GM15510 (cell line): ENCODE results near the gene MIEF1.

ENCODE experiments used
- POLR2A ChIP-seq: IDR thresholded peaks from 3 replicates; pipeline ENCODE4 v1.6.1; 2011; ENCODE audit warnings: borderline replicate concordance; ENCODE audit not compliant: insufficient read length; ENCODE audit errors: extremely low read depth

Gene MIEF1

DNA sequence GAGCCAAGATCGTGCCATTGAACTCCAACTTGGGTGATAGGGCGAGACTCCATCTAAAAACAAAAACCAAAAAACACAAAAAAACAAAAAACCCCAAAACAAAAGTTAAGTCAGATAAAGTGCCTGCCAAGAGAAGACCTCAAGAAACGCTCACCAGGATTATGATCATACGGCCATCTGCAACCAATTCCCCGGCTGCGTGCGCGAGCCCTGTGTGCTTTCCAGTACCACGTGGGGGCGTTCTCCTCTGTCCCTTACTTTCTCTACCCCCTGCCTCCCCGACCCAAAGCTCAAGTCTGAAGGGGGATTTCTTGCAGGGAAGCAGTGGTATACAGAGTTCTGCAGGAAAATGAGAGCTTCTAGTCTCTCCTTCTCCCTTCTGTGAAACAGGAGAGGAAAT lies 41.0 kb downstream of the MIEF1 start:
- TF ChIP-seq POLR2A: no peak

DNA sequence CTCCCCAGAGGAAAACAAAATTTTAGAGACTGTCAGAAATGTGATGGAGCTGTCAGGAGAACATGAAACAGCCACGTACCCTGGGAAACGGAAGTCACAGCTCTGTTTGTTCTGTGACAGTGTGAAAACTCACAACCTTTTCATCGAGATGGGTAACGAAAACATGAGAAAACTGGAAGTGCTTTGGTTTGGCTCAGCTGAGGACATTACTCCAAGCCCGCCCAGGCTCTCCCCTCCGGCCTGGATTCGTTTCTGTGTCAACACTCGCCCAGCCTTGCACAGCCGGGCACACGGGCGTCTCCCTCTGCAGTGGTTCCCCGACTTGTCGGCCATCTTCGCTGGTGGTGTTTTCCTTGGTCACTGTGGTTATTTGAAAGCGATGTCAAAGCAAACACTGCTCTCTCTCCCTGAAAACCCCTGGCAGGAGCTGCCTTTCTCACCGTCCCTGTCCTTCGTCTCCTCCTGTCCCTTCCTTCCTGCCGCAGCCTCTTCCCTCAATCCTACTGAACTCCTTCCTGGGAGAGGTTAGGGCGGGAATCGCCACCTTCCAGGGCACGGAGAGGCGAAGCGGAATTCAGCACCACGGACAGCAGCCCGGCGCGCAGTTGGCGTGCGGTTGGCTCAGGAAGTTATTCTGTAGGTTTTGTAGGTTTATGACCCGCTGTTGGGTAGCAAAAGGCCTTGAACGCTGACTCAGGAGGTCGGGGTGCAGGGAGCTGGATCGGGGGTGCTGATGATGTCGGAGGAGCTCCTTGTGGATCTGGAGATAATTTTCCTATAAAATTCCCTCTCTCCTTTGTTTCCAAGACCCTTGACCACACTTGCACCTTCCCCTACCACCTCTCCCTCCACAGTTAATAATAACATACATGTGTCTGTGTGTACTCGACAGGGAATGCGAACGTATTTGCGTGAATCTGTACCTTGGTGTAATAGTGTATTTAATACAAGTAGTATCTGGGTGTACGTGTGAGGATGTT lies 43.6 kb downstream of the MIEF1 start:
- no peak for TF ChIP-seq POLR2A

DNA sequence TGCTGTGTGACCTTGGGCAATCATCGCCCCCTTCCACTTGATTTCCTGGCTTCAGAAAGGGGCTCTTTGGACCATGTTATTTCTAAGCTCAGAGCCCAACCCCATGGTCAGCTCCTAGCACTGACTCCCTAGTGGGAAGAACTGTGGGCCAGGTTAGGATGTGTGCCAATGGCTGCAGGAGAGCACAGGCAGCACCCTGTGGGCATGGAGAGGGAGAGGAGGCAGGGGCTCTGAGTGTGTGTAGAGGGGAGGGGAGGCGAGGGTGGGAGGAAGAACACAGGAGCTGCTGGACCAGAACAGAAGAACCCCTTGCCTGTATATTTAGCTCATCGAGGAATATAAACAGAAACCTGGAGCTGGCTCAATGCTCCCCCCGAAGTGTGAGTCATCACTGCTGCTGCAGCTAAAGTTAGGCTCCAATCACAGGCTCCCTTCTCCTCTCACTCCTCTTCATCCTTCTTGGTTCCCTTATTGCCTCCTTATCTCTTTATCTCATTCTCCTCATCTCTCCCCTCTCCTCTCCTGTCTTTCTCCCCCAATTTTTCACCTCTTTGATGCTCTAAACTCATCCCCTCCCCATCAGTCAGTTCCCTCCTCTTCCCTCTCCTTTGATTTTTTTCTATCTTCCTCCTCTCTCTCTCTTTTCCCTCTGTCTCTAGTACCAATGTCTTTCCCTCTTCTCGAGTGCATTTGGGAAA lies 44.9 kb downstream of the MIEF1 start:
- no peak for TF ChIP-seq POLR2A

DNA sequence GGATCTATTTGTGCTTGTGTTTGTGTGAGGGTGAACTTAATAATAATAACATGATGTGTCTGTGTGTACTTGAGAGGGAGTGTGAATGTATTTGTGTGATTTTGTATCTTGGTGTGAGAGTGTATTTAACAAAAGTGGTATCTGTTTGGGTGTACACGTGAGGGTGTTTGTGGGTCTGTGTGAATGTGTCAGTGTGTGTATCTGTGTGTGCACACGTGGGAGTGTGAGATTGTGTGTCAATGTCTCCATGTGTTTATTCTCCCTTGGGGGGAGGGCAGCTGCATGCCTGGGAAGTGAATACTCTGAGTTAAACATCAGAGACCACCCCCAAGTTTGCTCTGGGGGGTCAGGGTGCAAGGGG lies 45.5 kb downstream of the MIEF1 start:
- no peak for TF ChIP-seq POLR2A

DNA sequence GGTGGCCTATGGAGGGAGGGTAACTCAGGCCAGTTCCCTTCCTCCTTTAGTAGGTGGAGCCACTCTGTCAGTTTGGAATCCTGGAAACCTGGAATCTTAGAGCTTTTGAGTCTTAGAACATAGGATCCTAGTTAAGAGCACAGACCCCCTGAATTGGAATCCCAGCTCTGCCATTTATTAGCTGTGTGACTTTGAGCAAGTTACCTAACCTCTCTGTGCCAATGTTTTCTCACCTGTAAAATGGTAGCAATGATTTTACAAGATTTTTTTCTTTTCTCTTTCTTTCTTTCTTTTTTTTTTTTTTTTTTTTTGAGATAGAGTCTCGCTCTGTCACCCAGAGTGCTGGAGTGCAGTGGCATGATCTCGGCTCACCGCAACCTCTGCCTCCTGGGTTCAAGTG lies 51.3 kb downstream of the MIEF1 start:
- TF ChIP-seq POLR2A: no peak

DNA sequence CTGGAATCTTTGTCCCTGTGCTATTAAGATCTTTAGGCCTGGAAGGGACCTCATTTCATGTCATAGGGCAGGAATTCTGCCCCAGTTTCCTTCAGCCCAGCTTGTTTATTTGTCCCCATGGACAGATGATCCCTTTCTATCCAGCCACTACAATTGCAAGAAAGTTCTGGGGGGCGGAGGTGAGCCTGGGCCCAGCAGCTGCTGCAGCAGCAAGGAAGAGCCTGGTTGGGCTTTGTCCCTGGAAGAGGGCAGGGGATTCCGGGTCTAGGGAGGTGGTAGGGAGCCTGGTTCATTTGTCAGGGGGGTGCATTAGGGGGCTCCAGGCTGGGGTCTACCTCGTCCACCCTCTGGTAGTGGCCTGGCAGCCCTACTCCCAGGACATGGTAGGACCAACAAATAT lies 52.1 kb downstream of the MIEF1 start:
- no peak for TF ChIP-seq POLR2A

DNA sequence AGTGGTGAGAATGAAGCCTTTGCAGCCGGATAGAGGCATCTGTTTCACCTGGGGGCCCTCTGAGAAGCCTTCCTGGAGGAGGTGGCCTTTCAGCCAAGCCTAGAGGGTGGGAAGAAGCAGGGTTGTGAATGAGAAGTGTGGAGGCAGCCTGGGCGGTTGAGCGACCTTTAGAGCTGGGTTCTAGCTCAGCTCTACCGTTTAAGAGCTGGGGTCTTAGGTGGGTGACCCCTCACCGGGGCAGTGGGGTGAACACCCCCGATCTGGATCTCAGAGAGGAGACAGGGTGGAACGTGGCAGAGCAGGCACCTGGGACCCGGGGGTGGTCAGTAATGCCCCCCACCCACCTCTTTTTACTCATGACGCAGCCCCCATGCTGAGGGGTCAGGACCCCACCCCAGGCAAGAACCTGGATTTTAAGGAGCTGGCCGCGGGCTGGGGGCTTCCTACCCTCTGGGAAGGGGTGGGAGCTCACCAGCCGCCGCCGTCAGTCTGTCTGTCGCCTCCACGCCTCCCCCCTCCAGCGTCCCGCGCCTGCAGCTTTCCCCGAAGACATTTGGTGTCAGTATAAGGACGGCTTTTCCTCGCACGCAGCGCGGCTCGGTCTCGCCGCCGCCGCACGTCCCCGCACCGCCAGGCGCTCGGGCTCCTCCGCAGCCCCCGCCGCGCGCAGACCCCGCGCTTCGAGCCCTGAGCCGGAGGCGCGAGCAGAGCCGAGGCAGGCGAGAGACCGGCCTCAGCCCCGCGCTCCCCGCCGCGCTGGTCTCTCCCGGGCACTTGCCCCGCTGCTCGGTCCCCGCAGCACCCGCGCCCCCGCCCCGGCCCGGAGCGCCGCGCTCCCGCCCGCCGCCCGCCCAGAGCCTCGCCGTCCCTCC lies 55.1 kb downstream of the MIEF1 start:
- TF ChIP-seq POLR2A: no peak

DNA sequence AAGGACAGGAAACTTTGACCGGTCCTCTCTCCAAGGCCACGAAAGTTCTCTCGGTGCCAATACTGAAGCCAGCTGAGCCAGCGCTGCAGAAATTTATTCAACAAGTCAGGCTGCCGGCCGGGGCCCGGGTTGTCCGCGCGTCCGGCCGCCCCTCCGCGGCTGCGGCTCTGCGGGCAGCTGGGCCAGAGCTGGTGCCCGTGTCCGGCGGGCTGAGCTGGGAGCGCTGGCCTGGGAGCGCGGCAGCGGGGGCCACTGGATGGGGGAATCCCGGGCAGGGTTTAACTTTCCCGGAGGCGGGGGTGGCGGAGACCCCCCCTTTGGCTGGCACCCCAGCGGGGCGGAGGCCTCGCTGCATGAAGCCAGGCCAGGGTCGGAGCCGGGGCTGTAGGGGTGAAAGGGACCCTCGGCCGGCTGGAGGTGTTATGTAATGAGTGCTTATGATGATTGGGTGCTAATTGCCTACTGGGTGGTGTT lies 56.2 kb downstream of the MIEF1 start:
- no peak for TF ChIP-seq POLR2A

DNA sequence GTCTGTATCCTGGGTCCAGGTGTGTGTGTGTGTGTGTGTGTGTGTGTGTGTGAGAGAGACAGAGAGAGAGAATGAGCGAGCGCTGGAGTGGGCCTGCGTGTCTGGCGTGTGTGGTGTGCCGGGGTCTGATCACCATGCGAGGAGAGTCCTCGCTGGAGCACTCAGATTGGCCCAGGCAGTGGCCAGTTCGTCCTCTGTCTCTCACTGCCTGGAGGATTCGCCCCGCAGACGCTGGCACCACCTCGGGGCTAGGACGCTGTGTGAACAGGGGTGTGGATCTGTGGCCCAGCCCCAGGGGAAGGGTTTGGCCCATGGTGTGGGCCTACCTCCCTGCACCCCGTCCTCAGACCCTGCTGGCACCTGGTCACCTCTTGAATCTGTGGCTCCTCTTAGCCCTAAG lies 56.9 kb downstream of the MIEF1 start:
- TF ChIP-seq POLR2A: no peak

DNA sequence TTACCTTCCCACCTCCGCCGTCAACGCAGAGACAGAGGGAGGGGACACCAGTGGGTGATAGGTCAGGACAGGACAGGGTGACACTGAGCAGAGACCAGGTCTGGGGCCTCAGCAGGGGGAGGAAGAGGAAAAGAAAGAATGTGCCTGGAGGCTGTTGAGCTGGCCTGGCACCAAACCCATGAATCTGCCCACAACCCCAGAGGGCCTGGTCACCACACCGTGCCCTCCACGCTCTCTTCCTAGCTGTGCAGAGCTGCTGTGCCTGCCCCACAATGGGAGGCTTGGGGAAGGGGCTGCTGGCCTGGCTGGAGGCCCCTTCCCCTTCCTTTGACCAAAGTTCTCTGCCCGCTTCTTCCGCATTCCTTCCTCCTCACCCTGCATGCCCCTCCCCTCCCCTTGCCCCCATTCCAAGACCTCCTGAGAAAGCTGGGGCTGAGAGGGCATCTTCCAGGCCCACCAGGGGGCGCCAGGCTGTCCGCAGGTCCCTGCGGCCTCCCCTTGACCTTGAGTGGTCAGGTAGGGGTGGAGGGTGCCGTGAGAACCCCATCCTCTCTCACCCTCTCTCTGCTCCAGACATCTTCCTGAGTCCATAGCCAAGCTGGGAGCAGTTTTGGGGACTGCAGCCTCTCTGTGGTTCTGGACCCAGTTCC lies 57.5 kb downstream of the MIEF1 start:
- no peak for TF ChIP-seq POLR2A

DNA sequence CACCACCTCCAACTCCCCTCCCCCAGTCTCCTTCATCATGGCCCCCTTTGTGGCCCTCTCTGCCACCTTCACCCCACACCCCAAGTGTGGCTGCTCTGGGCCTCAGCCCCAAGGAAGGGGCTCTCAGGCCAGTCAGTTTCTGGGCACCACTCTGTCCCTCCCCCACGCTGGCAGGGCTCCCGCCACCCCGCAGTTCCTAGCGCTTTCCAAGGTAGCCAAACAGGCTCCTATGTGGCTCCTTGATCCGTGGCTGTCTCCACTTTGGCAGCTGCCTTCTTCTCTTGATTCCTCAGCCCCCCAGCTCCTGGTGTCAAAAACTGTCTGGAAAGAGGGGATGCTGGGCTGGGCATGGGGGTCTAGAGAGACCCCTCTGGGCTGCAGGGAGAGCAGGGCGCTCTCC lies 58.0 kb downstream of the MIEF1 start:
- no peak for TF ChIP-seq POLR2A

DNA sequence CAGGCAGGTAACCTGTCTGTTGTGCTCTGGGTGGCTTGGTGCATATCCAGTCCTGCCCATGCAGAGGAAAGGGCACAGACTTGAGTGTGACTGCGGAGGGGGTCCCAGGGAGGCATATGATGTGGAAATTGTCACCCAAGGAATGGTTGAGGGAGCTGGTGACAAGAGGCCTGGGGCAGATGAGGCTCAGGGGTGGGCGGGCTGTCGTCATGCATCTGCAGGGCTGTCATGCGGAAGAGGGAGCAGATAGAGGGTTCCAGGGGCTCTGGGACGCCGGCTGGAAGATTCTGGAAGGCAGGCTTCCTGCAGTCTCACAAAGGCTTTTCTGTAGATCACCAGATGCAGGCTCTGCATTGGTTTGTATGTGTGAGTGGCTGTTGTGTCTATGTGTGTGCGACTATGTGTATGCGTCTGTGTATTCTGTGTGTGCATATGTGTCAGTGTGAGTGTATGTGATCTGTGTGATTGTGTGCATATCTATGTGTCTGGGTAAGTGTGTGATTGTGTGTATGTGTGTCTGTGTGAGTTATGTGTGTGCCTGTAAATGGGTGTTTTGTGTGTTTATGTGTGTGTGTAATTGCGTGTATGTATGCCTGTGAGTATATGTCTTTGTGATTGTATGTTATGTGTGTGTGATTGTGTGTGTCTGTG lies 60.9 kb downstream of the MIEF1 start:
- TF ChIP-seq POLR2A: no peak

DNA sequence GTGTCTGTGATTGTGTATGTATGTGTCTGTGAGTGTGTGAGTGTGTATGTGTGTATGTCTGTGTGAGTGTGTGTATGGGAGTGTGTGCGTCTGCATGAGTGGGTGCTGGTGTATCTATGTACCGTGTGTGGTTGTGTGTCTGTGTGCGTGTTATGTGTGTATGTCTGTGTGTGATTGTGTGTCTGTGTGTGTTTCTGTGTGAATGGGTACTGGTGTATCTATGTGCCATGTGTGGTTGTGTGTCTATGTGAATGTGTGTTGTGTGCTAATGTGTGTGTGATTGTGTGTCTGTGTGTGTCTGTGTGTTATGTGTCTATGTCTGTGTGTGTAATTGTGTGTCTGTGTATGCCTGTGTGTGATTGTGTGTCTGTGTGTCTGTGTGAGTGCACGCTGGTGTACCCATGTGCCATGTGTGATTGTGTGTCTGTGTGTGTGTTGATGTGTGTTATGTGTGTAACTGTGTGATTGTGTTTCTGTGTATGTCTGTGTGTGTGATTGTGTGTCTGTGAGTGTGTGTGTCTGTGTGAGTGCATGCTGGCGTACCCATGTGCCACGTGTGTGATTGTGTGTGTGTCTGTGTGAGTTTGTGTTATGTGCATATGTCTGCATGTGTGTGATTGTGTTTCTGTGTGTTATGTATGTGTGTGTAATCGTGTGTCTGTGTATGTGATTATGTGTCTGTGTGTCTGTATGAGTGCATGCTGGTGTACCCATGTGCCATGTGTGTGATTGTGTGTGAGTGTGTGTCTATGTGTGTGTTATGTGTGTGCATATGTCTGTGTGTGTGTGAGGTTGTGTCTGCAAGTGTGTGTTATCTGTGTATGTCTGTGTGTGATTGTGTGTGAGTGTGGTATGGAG lies 61.7 kb downstream of the MIEF1 start:
- no peak for TF ChIP-seq POLR2A
